HL-60 (cell line): ENCODE results near the gene COTL1.

Source experiments
- CTCF ChIP-seq: IDR thresholded peaks from one replicate; pipeline ENCODE4 v1.5.1; 2011; ENCODE audit warnings: low read length, control low read depth, inconsistent platforms; ENCODE audit not compliant: insufficient read depth
- POLR2AphosphoS5 ChIP-seq: IDR thresholded peaks from 2 replicates; pipeline ENCODE4 v1.6.1; 2012; ENCODE audit warnings: low read depth

DNA sequence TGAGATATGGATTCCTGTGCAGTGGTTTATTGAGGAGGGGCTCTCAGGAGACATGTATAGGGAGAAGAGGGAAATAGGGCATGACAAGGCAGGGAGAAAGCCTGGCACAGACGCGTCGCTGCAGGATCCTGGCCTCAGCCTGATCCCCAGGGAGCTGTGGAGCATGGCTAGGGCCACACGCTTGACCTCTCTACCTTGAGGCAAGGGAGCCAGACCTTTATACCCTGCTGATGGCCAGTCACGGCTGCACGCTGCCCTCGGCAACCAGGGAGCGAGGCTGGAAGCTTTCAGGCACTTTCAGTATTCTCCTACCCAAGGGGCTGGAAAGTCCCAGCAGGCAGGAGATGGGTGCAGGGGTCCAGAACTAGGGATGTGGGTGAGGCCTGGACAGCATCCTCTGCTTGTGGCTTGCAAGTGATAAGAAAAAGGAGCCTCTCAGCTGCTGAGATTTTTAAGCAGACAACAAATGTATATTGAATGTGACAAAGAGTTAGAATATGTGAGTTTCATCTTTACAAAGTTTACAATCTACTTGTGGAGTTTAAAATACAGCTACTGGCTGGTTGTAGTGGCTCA, 20.4 kb upstream of the COTL1 start:
- TF ChIP-seq CTCF (no peak), POLR2AphosphoS5 (no peak)
